WTC11 (cell line): ENCODE results near the gene ASTN2. TPM values are rescaled to one million over a fixed set of nuclear protein-coding genes. Genes with fewer than 3 reads are reported as not detected.

Source experiments
- ATAC-seq: fragments of 200-7000 bp; cut with Tn5 transposase; 2 replicates; pipeline ENCODE4 v1.10.0; 2021; ENCODE audit warnings: mild to moderate bottlenecking, moderate library complexity
- CTCF ChIA-PET: fragments of 300-600 bp; sonication (Branson Sonifier 250); formaldehyde crosslinking; loops from one replicate; lab custom pipeline; 2021; ENCODE audit warnings: antibody characterized with exemption; lab: Charles Lee
- POLR2A ChIA-PET: fragments of 350-600 bp; sonication (Branson Sonifier 250); formaldehyde crosslinking; loops from one replicate; lab custom pipeline; 2021; ENCODE audit warnings: antibody characterized with exemption; lab: Charles Lee
- DNase-seq: peaks from one replicate; pipeline ENCODE4 v3.0.0; 2021; ENCODE audit warnings: low spot score
- H3K27ac Mint-ChIP-seq: 2 replicates; pipeline ENCODE4 v1.8.0; 2021; ENCODE audit warnings: mixed read lengths
- H3K27me3 Mint-ChIP-seq: 2 replicates; pipeline ENCODE4 v1.8.0; 2021; ENCODE audit warnings: low read depth, mild to moderate bottlenecking, moderate library complexity, mixed read lengths
- H3K36me3 Mint-ChIP-seq: 2 replicates; pipeline ENCODE4 v1.8.0; 2021; ENCODE audit warnings: mixed read lengths
- H3K4me1 Mint-ChIP-seq: 2 replicates; pipeline ENCODE4 v1.8.0; 2022; ENCODE audit warnings: mixed read lengths
- H3K4me3 Mint-ChIP-seq: 2 replicates; pipeline ENCODE4 v1.8.0; 2021; ENCODE audit warnings: mild to moderate bottlenecking, moderate library complexity, mixed read lengths
- H3K9me3 Mint-ChIP-seq: 2 replicates; pipeline ENCODE4 v1.8.0; 2021; ENCODE audit warnings: mixed read lengths
- EMX1 ChIP-seq: fragments of 250-450 bp; sonication (Bioruptor Pico); IDR thresholded peaks from 2 replicates; pipeline ENCODE4 v1.8.0; 2021; ENCODE audit warnings: mild to moderate bottlenecking
- GRHL2 ChIP-seq: fragments of 250-450 bp; sonication (Bioruptor Pico); IDR thresholded peaks from 2 replicates; pipeline ENCODE4 v1.8.0; 2022; ENCODE audit warnings: mild to moderate bottlenecking, moderate library complexity; ENCODE audit not compliant: insufficient replicate concordance, severe bottlenecking
- HMGA2 ChIP-seq: fragments of 250-450 bp; sonication (Bioruptor Pico); IDR thresholded peaks from 2 replicates; pipeline ENCODE4 v1.4.0; 2021; ENCODE audit warnings: mild to moderate bottlenecking, moderate library complexity
- MXD4 ChIP-seq: fragments of 250-450 bp; sonication (Bioruptor Pico); IDR thresholded peaks from 2 replicates; pipeline ENCODE4 v1.8.0; 2021; ENCODE audit warnings: mild to moderate bottlenecking, moderate library complexity, borderline replicate concordance
- NFYB ChIP-seq: sonication (generic); formaldehyde crosslinking; conservative IDR thresholded peaks from 2 replicates; pipeline ENCODE4 v1.8.0; 2022; ENCODE audit warnings: low read depth, missing genetic modification reagents
- RELA ChIP-seq: sonication (generic); formaldehyde crosslinking; IDR thresholded peaks from 2 replicates; pipeline ENCODE4 v1.8.1; 2022; ENCODE audit warnings: missing genetic modification reagents, mild to moderate bottlenecking, borderline replicate concordance
- RORB ChIP-seq: fragments of 250-450 bp; sonication (Bioruptor Pico); IDR thresholded peaks from 2 replicates; pipeline ENCODE4 v1.9.0; 2021; ENCODE audit warnings: mild to moderate bottlenecking
- SOX15 ChIP-seq: fragments of 250-450 bp; sonication (Bioruptor Pico); IDR thresholded peaks from 2 replicates; pipeline ENCODE4 v1.9.0; 2021; ENCODE audit warnings: mild to moderate bottlenecking
- SP1 ChIP-seq: sonication (generic); formaldehyde crosslinking; conservative IDR thresholded peaks from 2 replicates; pipeline ENCODE4 v1.8.1; 2022; ENCODE audit warnings: missing genetic modification reagents
- TEAD1 ChIP-seq: sonication (generic); formaldehyde crosslinking; IDR thresholded peaks from 2 replicates; pipeline ENCODE4 v1.8.0; 2022; ENCODE audit warnings: mild to moderate bottlenecking, missing genetic modification reagents
- TEAD4 ChIP-seq: sonication (generic); formaldehyde crosslinking; IDR thresholded peaks from 2 replicates; pipeline ENCODE4 v1.8.0; 2022; ENCODE audit warnings: mild to moderate bottlenecking, missing genetic modification reagents
- ZNF138 ChIP-seq: sonication (generic); formaldehyde crosslinking; conservative IDR thresholded peaks from 2 replicates; pipeline ENCODE4 v1.8.1; 2022; ENCODE audit warnings: mild to moderate bottlenecking, moderate library complexity, missing genetic modification reagents
- ZNF416 ChIP-seq: fragments of 250-450 bp; sonication (Bioruptor Pico); IDR thresholded peaks from 2 replicates; pipeline ENCODE4 v1.9.0; 2021; ENCODE audit warnings: mild to moderate bottlenecking, inconsistent platforms
- total RNA-seq: library from RNA; stranded (reverse); gene quantifications from 3 replicates; pipeline ENCODE4 v1.2.3, GENCODE V29; 2021
- TF ChIP-seq, protein P1 (sequence below): sonication (generic); formaldehyde crosslinking; IDR thresholded peaks from 2 replicates; pipeline ENCODE4 v1.8.1; 2022; ENCODE audit warnings: missing genetic modification reagents, borderline replicate concordance
- TF ChIP-seq, protein P2 (sequence below): sonication (generic); formaldehyde crosslinking; IDR thresholded peaks from 2 replicates; pipeline ENCODE4 v1.8.1; 2023; ENCODE audit warnings: mild to moderate bottlenecking, missing genetic modification reagents, moderate library complexity
- TF ChIP-seq, protein P3 (sequence below): fragments of 200-600 bp; IDR thresholded peaks from 2 replicates; pipeline ENCODE4 v1.8.0; 2022; ENCODE audit warnings: antibody characterized with exemption
- TF ChIP-seq, protein P4 (sequence below): fragments of 250-450 bp; sonication (Bioruptor Pico); IDR thresholded peaks from 2 replicates; pipeline ENCODE4 v1.9.0; 2021; ENCODE audit warnings: mild to moderate bottlenecking
- TF ChIP-seq, protein P5 (sequence below): sonication (generic); formaldehyde crosslinking; IDR thresholded peaks from 2 replicates; pipeline ENCODE4 v1.8.1; 2022; ENCODE audit warnings: mild to moderate bottlenecking, moderate library complexity, missing genetic modification reagents

Gene ASTN2
- total RNA-seq, 1 experiment from 2014 or later, result 16.2 TPM

DNA sequence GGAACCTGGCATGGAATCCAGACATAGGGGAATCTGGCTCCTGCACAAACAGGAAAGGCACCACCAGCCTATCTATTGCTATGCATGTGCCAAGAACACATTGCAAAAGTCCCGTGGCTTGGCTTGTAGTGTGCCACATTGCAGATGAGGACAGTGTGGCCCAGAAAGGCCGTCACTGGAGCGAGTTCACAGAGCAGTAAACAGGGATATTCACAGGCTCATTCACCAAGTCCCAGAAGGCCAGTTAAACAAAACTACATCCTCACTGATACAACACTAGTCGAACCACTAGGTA, 767.4 kb downstream of the ASTN2 start (continued):
- TF ChIP-seq RELA, result no peak
- TF ChIP-seq, protein P1, sequence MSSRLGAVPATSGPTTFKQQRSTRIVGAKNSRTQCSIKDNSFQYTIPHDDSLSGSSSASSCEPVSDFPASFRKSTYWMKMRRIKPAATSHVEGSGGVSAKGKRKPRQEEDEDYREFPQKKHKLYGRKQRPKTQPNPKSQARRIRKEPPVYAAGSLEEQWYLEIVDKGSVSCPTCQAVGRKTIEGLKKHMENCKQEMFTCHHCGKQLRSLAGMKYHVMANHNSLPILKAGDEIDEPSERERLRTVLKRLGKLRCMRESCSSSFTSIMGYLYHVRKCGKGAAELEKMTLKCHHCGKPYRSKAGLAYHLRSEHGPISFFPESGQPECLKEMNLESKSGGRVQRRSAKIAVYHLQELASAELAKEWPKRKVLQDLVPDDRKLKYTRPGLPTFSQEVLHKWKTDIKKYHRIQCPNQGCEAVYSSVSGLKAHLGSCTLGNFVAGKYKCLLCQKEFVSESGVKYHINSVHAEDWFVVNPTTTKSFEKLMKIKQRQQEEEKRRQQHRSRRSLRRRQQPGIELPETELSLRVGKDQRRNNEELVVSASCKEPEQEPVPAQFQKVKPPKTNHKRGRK (CRISPR knock-in tag), result no peak
- no peak for TF ChIP-seq EMX1 (CRISPR knock-in tag)
- no peak for TF ChIP-seq ZNF416
- TF ChIP-seq TEAD4 (CRISPR knock-in tag), result no peak
- TF ChIP-seq, protein P2, sequence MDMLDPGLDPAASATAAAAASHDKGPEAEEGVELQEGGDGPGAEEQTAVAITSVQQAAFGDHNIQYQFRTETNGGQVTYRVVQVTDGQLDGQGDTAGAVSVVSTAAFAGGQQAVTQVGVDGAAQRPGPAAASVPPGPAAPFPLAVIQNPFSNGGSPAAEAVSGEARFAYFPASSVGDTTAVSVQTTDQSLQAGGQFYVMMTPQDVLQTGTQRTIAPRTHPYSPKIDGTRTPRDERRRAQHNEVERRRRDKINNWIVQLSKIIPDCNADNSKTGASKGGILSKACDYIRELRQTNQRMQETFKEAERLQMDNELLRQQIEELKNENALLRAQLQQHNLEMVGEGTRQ (CRISPR knock-in tag), result no peak
- TF ChIP-seq, protein P3, sequence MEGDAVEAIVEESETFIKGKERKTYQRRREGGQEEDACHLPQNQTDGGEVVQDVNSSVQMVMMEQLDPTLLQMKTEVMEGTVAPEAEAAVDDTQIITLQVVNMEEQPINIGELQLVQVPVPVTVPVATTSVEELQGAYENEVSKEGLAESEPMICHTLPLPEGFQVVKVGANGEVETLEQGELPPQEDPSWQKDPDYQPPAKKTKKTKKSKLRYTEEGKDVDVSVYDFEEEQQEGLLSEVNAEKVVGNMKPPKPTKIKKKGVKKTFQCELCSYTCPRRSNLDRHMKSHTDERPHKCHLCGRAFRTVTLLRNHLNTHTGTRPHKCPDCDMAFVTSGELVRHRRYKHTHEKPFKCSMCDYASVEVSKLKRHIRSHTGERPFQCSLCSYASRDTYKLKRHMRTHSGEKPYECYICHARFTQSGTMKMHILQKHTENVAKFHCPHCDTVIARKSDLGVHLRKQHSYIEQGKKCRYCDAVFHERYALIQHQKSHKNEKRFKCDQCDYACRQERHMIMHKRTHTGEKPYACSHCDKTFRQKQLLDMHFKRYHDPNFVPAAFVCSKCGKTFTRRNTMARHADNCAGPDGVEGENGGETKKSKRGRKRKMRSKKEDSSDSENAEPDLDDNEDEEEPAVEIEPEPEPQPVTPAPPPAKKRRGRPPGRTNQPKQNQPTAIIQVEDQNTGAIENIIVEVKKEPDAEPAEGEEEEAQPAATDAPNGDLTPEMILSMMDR, result no peak
- TF ChIP-seq GRHL2 (CRISPR knock-in tag), result no peak
- TF ChIP-seq MXD4 (CRISPR knock-in tag), result no peak

DNA sequence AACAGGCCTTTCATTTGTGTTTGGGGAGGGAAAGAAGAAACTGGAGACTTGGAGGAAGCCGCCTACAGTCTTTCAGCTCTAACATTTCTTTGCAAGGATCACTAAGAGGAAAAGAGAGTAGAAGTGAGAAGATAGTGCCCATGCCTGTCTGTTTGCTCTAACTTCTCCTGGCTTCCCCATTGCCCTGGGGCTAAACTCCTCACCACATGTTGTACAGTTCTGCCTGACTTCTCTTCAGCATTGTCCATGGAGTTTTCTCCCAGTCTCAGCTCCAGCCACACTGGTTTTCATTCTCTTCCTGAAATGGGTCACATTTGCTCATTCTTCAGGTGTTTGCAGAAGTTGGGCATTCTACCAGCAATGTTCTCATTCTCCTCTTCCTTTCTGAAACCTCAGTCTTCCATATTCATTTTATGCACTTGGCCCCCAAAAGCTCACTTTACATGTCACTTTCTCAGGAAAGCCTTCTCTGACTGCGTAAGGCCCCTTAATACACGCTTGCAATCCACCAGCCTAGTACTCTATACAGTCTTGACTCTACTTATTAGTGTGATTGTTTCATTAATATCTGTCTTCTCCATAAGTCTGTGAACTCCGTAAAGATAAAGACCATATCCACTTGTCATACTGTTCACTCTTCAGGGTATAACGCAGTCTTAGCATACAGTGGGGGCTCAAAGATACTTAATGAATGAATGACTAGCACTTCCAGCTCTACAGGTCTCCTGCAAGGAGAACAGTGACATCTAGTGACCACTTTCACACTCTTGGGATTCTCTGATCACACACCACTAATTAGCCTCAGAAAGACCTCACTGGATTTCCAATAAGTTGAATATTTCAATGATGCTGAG, 768.0 kb downstream of the ASTN2 start:
- H3K4me3 Mint-ChIP-seq, result no peak overlapping the region
- no peaks in the 10 kb centered on the region for H3K4me1 Mint-ChIP-seq
- DNase-seq, result no peak
- CTCF ChIA-PET, result interaction anchor here (0.5 to 2.1 kb wide), 12 partner anchors 12 to 1054 kb away, joined by 3 to 25 read pairs (median 3); no protein-coding TSS in a partner anchor
- peak; percentile 97 for ATAC-seq
- H3K27ac Mint-ChIP-seq, result no peak overlapping the region
- no peaks in the 10 kb centered on the region for H3K9me3 Mint-ChIP-seq
- TF ChIP-seq NFYB (no peak), TEAD1 (CRISPR knock-in tag) (no peak), ZNF138 (CRISPR knock-in tag) (no peak), RORB (CRISPR knock-in tag) (no peak), HMGA2 (no peak), SP1 (CRISPR knock-in tag) (no peak), SOX15 (CRISPR knock-in tag) (no peak)
- TF ChIP-seq, protein P4, sequence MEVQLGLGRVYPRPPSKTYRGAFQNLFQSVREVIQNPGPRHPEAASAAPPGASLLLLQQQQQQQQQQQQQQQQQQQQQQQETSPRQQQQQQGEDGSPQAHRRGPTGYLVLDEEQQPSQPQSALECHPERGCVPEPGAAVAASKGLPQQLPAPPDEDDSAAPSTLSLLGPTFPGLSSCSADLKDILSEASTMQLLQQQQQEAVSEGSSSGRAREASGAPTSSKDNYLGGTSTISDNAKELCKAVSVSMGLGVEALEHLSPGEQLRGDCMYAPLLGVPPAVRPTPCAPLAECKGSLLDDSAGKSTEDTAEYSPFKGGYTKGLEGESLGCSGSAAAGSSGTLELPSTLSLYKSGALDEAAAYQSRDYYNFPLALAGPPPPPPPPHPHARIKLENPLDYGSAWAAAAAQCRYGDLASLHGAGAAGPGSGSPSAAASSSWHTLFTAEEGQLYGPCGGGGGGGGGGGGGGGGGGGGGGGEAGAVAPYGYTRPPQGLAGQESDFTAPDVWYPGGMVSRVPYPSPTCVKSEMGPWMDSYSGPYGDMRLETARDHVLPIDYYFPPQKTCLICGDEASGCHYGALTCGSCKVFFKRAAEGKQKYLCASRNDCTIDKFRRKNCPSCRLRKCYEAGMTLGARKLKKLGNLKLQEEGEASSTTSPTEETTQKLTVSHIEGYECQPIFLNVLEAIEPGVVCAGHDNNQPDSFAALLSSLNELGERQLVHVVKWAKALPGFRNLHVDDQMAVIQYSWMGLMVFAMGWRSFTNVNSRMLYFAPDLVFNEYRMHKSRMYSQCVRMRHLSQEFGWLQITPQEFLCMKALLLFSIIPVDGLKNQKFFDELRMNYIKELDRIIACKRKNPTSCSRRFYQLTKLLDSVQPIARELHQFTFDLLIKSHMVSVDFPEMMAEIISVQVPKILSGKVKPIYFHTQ (CRISPR knock-in tag), result no peak
- TF ChIP-seq, protein P1 (CRISPR knock-in tag), result no peak
- TF ChIP-seq, protein P5, sequence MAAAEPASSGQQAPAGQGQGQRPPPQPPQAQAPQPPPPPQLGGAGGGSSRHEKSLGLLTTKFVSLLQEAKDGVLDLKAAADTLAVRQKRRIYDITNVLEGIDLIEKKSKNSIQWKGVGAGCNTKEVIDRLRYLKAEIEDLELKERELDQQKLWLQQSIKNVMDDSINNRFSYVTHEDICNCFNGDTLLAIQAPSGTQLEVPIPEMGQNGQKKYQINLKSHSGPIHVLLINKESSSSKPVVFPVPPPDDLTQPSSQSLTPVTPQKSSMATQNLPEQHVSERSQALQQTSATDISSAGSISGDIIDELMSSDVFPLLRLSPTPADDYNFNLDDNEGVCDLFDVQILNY (CRISPR knock-in tag), result no peak
- TF ChIP-seq, all 79 proteins: peak for 0
- Mint-ChIP-seq H3K36me3 (peaks cover 3% of the 10 kb centered on the region; the same call in 1 of the 2 replicates), H3K27me3 (no peaks in the 10 kb centered on the region)
- POLR2A ChIA-PET, result no interaction called here
